Caco-2 (cell line): ENCODE measurements around the gene HP1BP3. TPM values are rescaled to one million over a fixed set of nuclear protein-coding genes. Genes with fewer than 3 reads are reported as not detected.

Experiments
- BruUV-seq: library from RNA; stranded (reverse); fragments of 400-500 nt; replicated peaks from 2 replicates; lab custom pipeline; 2021; lab: Mats Ljungman, UMichigan
- CTCF ChIA-PET: fragments of 300-600 bp; sonication (Branson Sonifier 250); formaldehyde crosslinking; loops from one replicate; lab custom pipeline; 2022; ENCODE audit warnings: antibody characterized with exemption; lab: Charles Lee
- POLR2A ChIA-PET: fragments of 300-600 bp; sonication (Branson Sonifier 250); formaldehyde crosslinking; loops from one replicate; lab custom pipeline; 2022; ENCODE audit warnings: antibody characterized with exemption; lab: Charles Lee
- DNase-seq, 2 experiments: peaks; one replicate each; pipeline versions ENCODE4 v3.0.0 to v3.0.0-alpha.2; 2020 to 2022
- H3K27me3 ChIP-seq: replicated peaks from 2 replicates; pipeline ENCODE4 v1.6.0; 2011; ENCODE audit warnings: low read length; ENCODE audit not compliant: control insufficient read depth, insufficient read depth
- H3K36me3 ChIP-seq: 2 replicates; pipeline ENCODE4 v1.5.1; 2011; ENCODE audit warnings: low read length; ENCODE audit not compliant: control insufficient read depth, insufficient read depth
- H3K4me1 ChIP-seq: fragments of 250-450 bp; sonication (Bioruptor Pico); 2 replicates; pipeline ENCODE4 v1.5.1; 2020; ENCODE audit warnings: mild to moderate bottlenecking
- H3K4me3 ChIP-seq: 2 replicates; pipeline ENCODE4 v1.5.1; 2011; ENCODE audit warnings: low read depth, mild to moderate bottlenecking, control low read depth, low read length
- H3K9me3 ChIP-seq: fragments of 250-450 bp; sonication (Bioruptor Pico); 2 replicates; pipeline ENCODE4 v1.5.1; 2020; ENCODE audit warnings: mild to moderate bottlenecking, moderate library complexity
- H3K27ac Mint-ChIP-seq: one replicate; pipeline ENCODE4 v1.8.0; 2022; ENCODE audit warnings: mixed read lengths; ENCODE audit not compliant: unreplicated experiment
- H3K27me3 Mint-ChIP-seq: one replicate; pipeline ENCODE4 v1.8.0; 2022; ENCODE audit warnings: mixed read lengths; ENCODE audit not compliant: insufficient read depth, unreplicated experiment
- H3K36me3 Mint-ChIP-seq: one replicate; pipeline ENCODE4 v1.8.0; 2022; ENCODE audit warnings: mild to moderate bottlenecking, mixed read lengths; ENCODE audit not compliant: insufficient read depth, unreplicated experiment
- H3K4me1 Mint-ChIP-seq: one replicate; pipeline ENCODE4 v1.8.0; 2022; ENCODE audit warnings: low read depth, mixed read lengths; ENCODE audit not compliant: unreplicated experiment
- H3K4me3 Mint-ChIP-seq: one replicate; pipeline ENCODE4 v1.8.0; 2022; ENCODE audit warnings: mild to moderate bottlenecking, moderate library complexity, mixed read lengths; ENCODE audit not compliant: unreplicated experiment
- H3K9me3 Mint-ChIP-seq: one replicate; pipeline ENCODE4 v1.8.0; 2022; ENCODE audit warnings: mixed read lengths; ENCODE audit not compliant: unreplicated experiment
- CTCF ChIP-seq, 2 experiments: fragments of 200-600 bp in 1 of 2; IDR thresholded peaks; 1 replicate in 1 of 2; 2 replicates in 1 of 2; pipeline versions ENCODE4 v1.5.1 to v1.8.0; 2011 to 2022; ENCODE audit warnings: antibody characterized with exemption in 1 of 2, control low read depth in 1 of 2, inconsistent platforms in 1 of 2, low read depth in 1 of 2, low read length in 1 of 2, mild to moderate bottlenecking in 1 of 2, moderate library complexity in 1 of 2; ENCODE audit not compliant: insufficient read depth in 1 of 2, severe bottlenecking in 1 of 2, unreplicated experiment in 1 of 2
- intact Hi-C: fragments of 100-400 bp; cut with micrococcal nuclease; formaldehyde crosslinking; loops from one replicate; pipeline ENCODE4 v1.10.0; 2022; ENCODE audit not compliant: unreplicated experiment
- total RNA-seq: library from RNA; stranded (reverse); gene quantifications from 2 replicates; pipeline ENCODE4 v1.2.3, GENCODE V29; 2022

The HP1BP3 gene
- total RNA-seq, 1 experiment from 2014 or later: 240 TPM

DNA sequence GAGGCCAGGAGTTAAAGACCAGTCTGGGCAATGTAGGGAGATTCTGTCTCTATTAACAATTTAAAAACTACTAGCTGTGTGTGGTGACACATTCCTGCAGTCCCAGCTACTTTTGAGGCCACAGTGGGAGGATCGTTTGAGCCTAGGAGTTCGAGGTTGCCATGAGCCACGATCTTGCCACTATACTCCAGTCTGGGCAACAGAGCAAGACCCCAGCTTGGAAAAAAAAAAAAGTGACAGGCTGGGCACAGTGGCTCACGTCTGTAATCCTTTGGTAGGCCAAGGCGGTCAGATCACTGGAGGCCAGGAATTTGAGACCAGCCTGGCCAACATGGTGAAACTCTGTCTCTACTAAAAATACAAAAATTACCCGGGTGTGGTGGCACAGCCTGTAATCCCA, 26.8 kb downstream of the HP1BP3 start:
- no TSS peak for BruUV-seq
- no peaks in the 10 kb centered on the region for H3K4me1 Mint-ChIP-seq
- peaks cover 1% of the 10 kb centered on the region; the same call in 1 of the 2 replicates for H3K36me3 ChIP-seq
- ChIA-PET POLR2A (no interaction called here), CTCF (no interaction called here)
- no peaks in the 10 kb centered on the region for H3K9me3 ChIP-seq
- no peak overlapping the region for H3K4me3 Mint-ChIP-seq
- H3K27me3 Mint-ChIP-seq: no peaks in the 10 kb centered on the region
- no peak for TF ChIP-seq CTCF (IDR thresholded peaks at IDR 0.05; ENCODE audit: insufficient read depth in 1 of 2, low read depth in 1 of 2, low read length in 1 of 2, severe bottlenecking in 1 of 2, unreplicated experiment in 1 of 2)
- no peaks in the 10 kb centered on the region for H3K9me3 Mint-ChIP-seq
- no peak overlapping the region for H3K27ac Mint-ChIP-seq
- no peaks in the 10 kb centered on the region for H3K4me1 ChIP-seq
- DNase-seq: no peak
- peaks cover 84% of the 10 kb centered on the region for H3K36me3 Mint-ChIP-seq
- intact Hi-C loops: no loop called here
- no peaks in the 10 kb centered on the region for H3K27me3 ChIP-seq
- no peak overlapping the region for H3K4me3 ChIP-seq

- Histone ChIP-seq H3K4me3 (no peak overlapping the region), H3K36me3 (no peaks in the 10 kb centered on the region; the same call in 1 of the 2 replicates), H3K27me3 (no peaks in the 10 kb centered on the region), H3K4me1 (no peaks in the 10 kb centered on the region), H3K9me3 (no peaks in the 10 kb centered on the region)
- no peak for DNase-seq
- no peaks in the 10 kb centered on the region for H3K27me3 Mint-ChIP-seq
- peaks cover 48% of the 10 kb centered on the region for H3K36me3 Mint-ChIP-seq
- ChIA-PET CTCF (interaction anchor here (0.6 kb wide), 1 partner anchor 57 kb away, joined by 3 read pairs; no protein-coding TSS in a partner anchor), POLR2A (no interaction called here)
- no peak for TF ChIP-seq CTCF (IDR thresholded peaks at IDR 0.05; ENCODE audit: insufficient read depth in 1 of 2, low read depth in 1 of 2, low read length in 1 of 2, severe bottlenecking in 1 of 2, unreplicated experiment in 1 of 2)
- no peaks in the 10 kb centered on the region for H3K9me3 Mint-ChIP-seq
- no peaks in the 10 kb centered on the region for H3K4me1 Mint-ChIP-seq
- no TSS peak for BruUV-seq
- no peak overlapping the region for H3K4me3 Mint-ChIP-seq
- no peak overlapping the region for H3K27ac Mint-ChIP-seq
- intact Hi-C loops: no loop called here
Observed at GRCh38 chr1:20753589-20753988, 33.5 kb downstream of the HP1BP3 start.

- DNase-seq: no peak
Observed at GRCh38 chr1:20751462-20751990, 35.6 kb downstream of the HP1BP3 start.

More at GRCh38 chr1:20751462-20751990, 35.6 kb downstream of the HP1BP3 start:
- Mint-ChIP-seq H3K4me1 (no peaks in the 10 kb centered on the region), H3K27me3 (no peaks in the 10 kb centered on the region), H3K4me3 (no peak overlapping the region), H3K36me3 (peaks cover 58% of the 10 kb centered on the region), H3K9me3 (no peaks in the 10 kb centered on the region), H3K27ac (no peak overlapping the region)
- TF ChIP-seq CTCF (IDR thresholded peaks at IDR 0.05; ENCODE audit: insufficient read depth in 1 of 2, low read depth in 1 of 2, low read length in 1 of 2, severe bottlenecking in 1 of 2, unreplicated experiment in 1 of 2): no peak
- ChIA-PET POLR2A (no interaction called here), CTCF (no interaction called here)
- intact Hi-C loops: no loop called here
- no peaks in the 10 kb centered on the region for H3K27me3 ChIP-seq
- no peak overlapping the region for H3K4me3 ChIP-seq
- BruUV-seq: no TSS peak
- H3K36me3 ChIP-seq: no peaks in the 10 kb centered on the region; the same call in 1 of the 2 replicates
- no peaks in the 10 kb centered on the region for H3K9me3 ChIP-seq
- no peaks in the 10 kb centered on the region for H3K4me1 ChIP-seq
